Dedifferentiated amniotic fluid mesenchymal stem cell (primary cell): ENCODE results near the gene EPHX1.
"Not testable (repeated sequence)": the region's sequence is repeated elsewhere in the genome, so short reads cannot be mapped to it uniquely, and the experiment has no call there.

Source experiments
- DNase-seq: peaks from one replicate; pipeline ENCODE4 v3.0.0-alpha.2; 2016; ENCODE audit errors: extremely low spot score

EPHX1 gene

DNA sequence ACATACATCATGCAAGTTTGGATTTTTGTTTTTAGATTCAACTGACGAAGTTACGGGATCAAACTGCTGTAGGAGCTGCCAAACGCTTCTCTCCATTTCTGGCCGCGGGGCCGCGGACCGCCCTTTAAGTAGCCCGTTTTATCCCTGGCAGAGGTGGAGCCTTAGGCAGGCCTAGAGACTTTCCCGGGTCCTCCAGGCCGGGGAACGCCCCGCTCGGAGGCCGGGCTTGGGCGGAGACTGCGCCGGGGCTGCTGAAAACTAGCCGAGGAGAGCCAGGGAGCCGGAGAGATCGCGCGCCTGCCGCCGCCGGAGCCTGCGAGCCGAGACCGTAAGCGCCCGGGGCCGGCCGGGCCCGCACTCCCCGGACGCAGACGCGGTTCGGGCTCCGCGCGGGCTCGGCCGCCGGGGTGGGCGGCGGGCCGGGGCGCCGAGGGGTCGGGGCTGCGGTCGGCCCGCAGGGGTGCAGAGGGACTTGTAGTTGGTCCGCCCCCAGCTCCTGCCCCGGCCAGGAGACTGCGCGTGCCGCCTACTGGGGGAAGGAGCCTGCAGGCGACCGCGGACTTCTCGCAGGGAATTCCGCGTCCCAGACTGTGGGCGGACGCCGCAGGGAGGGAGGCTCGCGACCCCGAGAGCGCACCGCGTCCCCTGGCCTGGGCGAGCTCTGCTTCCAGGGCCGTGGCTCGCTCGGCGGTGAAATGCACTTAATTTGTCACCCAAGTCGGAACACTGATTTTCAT, at the start of gene EPHX1:
EPHX1 (plus strand) TSS at position 283 of the 737 bp plus-strand sequence. CDS start 18,606 bp downstream, outside the sequence.
- peak; percentile 86 for DNase-seq

- DNase-seq, result no peak
Observed at GRCh38 chr1:225760531-225760930, 49.4 kb upstream of the EPHX1 start.

DNA sequence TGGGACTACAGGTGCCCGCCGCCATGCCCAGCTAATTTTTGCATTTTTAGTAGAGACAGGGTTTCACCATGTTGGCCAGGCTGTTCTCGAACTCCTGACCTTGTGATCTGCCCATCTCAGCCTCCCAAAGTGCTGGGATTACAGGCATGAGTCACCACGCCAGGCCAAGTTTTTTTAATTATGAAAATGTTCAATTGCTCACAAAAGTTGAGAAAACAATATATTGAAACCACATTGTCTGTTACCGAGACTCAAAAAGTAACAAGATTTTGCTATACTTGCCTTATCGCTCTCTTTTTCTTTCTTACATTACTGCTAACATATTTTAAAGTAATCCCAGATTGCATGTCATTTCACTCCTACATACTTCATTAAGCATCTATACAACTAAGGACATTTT, 48.5 kb upstream of the EPHX1 start:
- DNase-seq, result not testable (repeated sequence)

DNA sequence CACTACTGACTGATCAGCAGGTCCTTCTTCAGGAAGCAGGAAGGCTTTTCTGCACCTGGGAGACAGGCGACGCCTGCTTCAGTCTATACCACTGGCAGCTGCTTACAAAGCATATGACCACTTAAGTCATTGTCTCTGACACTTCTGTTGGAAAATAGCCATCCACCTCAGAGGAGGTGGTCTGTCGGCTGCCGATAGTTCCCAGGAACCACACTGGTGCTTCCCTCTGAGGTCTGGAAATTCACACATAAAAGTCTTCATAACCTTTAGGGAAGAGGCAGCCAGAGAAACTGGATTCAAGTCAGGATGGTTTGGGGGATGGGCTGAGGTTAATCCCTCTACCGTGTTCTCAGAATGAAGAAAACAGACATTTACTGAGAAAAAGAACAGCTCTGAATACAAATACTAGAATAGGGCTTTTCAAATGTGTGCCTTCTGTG, 47.9 kb upstream of the EPHX1 start:
- DNase-seq, result no peak

DNA sequence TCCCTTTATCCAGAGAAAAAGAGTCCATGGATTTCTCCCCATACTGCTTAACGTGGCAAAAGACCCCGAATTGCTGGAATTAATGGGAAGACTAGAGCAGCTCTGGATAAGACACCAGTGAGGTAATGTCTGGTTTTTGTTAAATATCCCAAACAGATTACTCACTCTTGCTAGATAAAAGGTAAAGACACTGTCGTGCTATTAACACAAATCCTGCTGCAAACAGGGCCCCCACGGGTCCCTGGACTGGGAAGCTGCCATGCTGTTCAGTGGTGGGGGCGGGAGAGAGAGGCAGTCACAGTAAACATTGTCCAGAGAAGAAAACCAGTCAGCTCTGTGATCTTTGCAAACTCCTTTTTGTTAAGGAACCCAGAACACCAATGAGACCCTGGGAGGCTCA, 47.5 kb upstream of the EPHX1 start:
- no peak for DNase-seq

DNA sequence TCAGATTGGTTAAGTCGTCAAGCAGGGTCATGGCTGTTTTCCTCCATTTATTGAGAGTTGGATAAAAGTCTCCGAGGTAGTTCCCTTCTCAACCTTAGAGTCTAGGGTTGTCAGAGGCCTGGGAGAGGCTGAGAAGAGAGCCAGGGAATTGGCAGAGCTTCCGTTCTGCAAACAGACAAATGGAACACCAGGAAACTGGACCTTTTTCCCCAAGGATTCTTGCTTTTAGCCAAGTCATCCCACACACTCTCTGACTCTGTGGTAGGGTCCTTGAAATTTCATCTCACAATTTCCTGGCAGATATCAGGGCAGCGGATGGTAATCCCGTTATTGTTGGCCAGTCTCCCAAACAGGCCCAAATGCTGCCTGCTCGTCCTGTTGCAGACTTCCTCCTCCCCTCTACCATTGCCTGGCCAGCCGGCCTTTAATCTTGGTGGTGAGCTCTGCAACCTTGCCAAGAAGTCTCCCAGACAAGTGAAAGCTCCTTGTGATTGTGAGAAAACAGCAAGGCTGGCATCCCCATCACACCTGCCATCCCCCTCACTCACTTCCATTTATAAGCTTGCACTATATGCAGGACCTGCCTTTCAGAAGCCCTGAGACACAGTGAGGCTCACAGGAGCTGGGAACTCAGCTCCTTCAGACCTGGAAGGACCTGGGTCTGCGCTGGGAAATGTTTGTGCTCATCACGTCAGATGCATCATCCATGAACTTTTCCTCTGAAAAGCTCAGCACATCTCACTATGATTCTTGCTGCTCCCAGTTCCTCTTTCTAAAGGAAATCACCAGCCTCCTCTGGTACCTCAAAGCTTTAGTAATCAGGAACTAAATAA, 46.0 kb upstream of the EPHX1 start:
- peak; percentile 38 for DNase-seq

- DNase-seq, result no peak
Observed at GRCh38 chr1:225765982-225766674, 43.8 kb upstream of the EPHX1 start.

DNA sequence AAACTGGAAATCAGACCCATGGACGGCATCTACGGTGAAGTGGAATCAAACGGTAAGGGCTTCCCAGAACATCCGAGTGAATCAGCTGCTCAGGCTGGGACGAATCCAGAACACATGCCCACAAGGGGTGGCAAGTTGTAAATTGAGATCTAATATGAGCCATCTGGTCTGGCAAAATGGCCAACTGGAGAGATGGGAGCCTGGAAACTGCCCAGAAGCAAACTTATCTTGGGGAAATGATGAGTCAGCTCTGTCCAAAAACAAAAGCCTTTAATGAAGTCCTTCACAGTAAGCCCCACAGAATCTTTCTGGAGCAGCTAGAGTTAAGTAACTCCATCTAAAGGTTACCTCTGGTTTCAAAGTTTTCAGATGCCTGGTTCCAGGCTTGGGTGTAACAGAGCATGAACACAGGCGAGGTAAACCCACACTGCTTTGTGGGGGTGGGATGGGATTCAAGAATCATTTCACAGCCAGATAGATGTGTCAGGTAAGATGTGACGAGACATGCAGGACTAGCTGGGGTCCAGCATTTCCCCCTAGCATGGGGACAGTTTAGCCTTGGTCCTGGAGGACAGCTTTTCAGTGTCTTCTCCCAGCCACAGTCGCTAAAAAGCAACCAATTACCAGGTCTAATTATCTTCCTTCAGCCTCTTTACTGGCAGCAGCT, 42.8 kb upstream of the EPHX1 start:
- DNase-seq, result peak; percentile 82

DNA sequence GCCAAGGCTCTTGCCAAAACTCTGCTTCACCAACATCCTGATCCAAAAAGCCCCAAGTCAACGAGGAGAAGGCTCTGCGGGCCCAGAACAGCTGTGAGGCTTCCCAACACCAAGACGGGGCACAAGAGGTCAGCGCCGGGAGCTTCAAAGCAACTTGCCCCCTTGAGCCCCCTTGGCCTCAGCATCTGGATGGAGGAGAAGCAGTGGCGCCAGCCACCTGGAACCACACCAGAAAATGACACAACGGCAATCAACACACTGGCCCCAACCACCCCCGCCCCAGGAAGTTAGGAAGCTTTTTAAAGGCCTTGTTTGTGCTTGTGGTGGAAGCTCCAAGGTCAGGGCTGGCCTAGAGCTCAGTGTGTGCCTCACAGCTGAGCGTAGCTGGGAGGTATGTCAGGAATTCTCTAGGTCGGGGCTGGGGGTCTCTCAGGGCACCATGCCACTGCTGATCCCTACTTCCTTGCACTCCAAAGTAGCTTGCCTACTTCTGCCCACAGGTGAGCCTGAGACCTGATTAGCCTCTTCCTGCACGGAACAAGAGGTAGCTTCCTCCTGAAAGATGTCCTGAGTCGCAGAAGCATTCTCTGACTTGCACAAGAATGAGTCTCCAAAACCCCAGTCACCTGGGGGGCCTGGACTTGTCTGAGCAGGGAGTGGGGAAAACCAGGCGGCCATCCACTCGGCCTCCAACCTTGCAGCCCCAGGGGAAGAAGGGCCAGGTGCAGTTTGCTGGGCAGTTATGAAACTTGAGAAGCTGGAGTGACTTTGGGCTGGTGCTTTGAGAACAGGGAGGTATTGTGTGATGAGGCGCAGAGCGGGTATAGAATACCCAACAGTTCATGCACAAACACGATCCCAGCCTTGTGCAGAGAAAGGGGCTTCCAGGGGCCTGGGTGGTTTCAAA, 42.0 kb upstream of the EPHX1 start:
- DNase-seq, result no peak

DNA sequence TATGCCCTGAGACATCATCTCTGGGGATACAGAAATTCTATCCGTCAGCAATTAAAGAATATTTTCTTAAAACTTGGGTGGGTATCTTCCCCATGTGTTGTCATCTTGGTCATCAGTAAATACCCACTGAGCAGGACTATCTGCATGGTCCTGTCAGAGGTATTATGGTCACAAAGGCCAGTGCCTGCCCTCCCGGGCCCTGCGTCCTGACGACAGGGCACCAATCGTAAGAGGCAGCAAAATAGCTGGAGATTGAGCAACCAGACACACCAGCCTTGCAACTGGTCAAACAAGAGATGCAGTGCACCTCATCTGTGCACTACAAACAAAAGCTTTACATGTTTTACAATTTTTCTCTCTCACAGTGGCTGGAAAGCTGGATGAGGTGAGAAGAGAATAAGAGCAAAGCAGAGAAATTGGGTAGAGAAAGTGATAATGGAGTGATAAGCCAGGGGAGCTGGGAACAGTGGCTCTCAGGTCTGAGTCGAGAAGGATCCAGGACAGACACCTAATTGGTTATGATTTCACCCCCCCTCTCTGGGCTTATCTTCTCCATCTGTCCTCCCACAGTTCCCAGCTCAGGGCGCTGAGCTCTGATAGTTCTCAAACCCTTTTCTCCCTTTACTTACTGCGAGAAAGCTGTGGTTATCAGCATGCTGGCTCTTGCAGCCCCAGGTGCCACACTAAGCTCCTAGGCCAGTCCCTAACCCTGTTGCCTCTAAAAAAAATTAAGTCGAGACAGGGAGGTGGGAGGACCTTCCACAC, 41.1 kb upstream of the EPHX1 start:
- no peak for DNase-seq

DNA sequence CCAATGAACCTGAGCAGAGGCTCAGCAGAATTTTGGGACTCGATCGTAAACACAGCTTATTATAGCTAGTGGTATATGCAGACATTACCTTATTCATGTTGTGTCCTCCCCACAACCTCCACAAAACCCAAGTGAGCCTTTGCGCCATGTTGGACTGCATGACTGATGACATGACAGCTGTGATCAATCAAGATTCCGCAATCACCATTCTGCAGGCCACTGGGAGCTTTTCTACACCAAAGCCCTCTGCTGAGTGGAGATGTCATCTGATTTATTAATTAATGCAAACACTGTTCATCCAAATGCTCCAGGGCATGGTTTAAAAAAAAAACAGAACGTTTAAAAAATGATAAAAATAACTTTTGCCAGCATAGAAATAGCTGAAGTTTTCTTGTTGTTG, 40.2 kb upstream of the EPHX1 start:
- no peak for DNase-seq

GRCh38 chr1:225770561-225771248, 39.2 kb upstream of the EPHX1 start:
- DNase-seq, result no peak

DNA sequence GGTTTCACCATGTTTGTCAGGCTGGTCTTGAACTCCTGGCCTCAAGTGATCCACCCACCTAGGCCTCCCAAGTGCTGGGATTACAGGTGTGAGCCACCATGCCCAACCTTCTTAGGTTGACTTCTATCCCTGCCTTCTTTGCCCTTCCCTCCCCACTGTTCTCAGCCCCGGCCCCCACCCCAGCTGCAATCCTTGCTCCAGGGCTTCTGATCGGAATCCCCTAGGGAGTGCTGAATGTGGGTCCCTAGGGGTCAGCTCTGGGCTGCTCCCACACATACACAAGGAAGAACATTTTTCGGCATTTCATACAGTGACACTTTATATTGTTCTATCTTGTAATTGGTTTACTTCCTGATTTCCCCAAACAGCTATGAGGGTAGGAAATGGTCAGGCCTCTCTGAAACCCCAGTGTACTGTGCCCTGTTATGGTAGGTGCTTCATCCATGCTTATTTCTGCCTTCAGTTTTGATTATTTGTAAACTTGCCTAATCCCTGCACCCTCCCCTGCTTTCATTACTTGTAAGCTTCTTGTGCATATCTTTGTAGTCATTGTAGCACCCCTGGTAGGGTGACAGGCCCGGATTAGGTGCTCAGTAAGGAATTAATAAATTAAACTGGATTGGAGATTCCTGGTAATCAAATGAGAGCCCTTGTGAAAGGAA, 38.1 kb upstream of the EPHX1 start:
- DNase-seq, result no peak

- DNase-seq, result peak; percentile 86
Observed at GRCh38 chr1:225772323-225772768, 37.6 kb upstream of the EPHX1 start.

DNA sequence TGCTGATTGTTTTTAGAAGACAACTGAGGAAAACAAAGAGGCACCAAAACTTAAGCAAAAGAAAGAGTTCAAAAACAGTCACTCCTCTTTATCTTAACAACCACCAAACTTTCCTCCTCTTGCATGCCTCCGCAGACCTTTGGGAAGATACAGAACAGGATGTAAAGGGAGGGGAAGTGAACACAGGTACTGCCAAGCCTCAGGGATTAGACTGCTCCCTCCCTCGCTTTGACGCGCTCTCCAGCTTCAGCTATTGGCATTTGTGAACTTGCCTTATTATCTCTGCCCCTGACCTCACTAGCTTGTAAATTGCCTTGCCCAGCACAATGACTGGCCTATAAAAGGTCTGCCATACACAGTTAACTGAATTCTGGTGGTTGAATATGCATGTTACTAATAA, 37.1 kb upstream of the EPHX1 start:
- DNase-seq, result no peak

GRCh38 chr1:225774281-225775147, 35.4 kb upstream of the EPHX1 start:
- no peak for DNase-seq

GRCh38 chr1:225776294-225776693, 33.6 kb upstream of the EPHX1 start:
- DNase-seq, result no peak

DNA sequence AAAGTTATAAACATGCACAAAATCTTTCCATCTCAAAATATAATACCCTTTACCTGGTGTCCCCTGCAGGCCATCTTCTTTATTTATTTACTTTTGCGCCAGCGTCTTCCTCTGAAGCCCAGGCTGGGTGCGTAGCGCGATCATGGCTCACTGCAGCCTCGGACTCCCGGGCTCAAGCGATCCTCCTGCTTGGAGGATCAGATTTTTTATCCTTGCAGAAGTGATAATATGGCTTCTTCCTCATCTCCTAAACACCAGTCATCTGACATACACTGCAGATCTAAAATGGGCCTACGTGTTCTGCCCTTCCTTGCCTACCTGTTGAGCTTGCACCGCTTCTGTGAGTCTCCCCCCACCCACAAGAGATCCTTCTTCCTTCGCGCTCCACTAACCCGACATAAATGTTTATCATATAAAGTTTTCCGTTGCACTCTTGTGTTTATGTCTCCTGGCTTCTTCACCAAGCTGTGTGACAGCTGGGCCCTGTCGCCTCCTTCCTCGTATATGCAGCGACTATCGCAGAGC, 32.8 kb upstream of the EPHX1 start:
- DNase-seq, result no peak
